Loucy (cell line): ENCODE results near the gene MTMR10.

Source experiments
- CTCF ChIP-seq: fragments of 200-600 bp; sonication (generic); conservative IDR thresholded peaks from 2 replicates; pipeline ENCODE4 v1.5.1; 2014; ENCODE audit warnings: mild to moderate bottlenecking, antibody characterized with exemption, low read length
- EZH2phosphoT487 ChIP-seq: fragments of 200-600 bp; IDR thresholded peaks from 2 replicates; pipeline ENCODE4 v1.6.1; 2018; ENCODE audit warnings: antibody characterized with exemption, mild to moderate bottlenecking, moderate library complexity, borderline replicate concordance

- TF ChIP-seq CTCF (no peak), EZH2phosphoT487 (no peak)
Observed at GRCh38 chr15:31031471-31032067, 40.1 kb upstream of the MTMR10 start.
